Neural progenitor cell (in vitro differentiated cells): Measurements from ENCODE around the gene OR12D2.
A peak's percentile ranks its signal among the peaks of the same experiment; 100 is the strongest.

Source experiments
- CTCF ChIP-seq: fragments of 200-600 bp; sonication (generic); IDR thresholded peaks from 2 replicates; pipeline ENCODE4 v1.5.1; 2017; ENCODE audit warnings: antibody characterized with exemption, mild to moderate bottlenecking
- EZH2 ChIP-seq: fragments of 200-600 bp; sonication (generic); IDR thresholded peaks from 2 replicates; pipeline ENCODE4 v1.6.1; 2017; ENCODE audit warnings: antibody characterized with exemption, mild to moderate bottlenecking, moderate library complexity
- EZH2phosphoT487 ChIP-seq: fragments of 200-600 bp; sonication (generic); IDR thresholded peaks from 2 replicates; pipeline ENCODE4 v1.6.1; 2017; ENCODE audit warnings: antibody characterized with exemption

GRCh38 chr6:29355603-29356002 lies 39.8 kb upstream of the OR12D2 start:
- TF ChIP-seq CTCF: peak; percentile 38
- TF ChIP-seq EZH2: no peak
- no peak for TF ChIP-seq EZH2phosphoT487
